Measurements from ENCODE around the gene FAM78B. TPM values are rescaled to one million over a fixed set of nuclear protein-coding genes. Genes with fewer than 3 reads are reported as not detected.

The FAM78B gene
- total and polyA plus RNA-seq, 2 of the 8 experiments (the other 6 are each of a cell fraction or from before 2014, with no cell fraction given): 2.3 to 3.6 TPM

GRCh38 chr1:166151804-166152203 is 15.0 kb downstream of the FAM78B start:
- CTCF ChIA-PET (ENCODE audit: partially characterized antibody): interaction anchor here (0.6 to 2.1 kb wide), 8 partner anchors 10 to 282 kb away, joined by 3 to 8 read pairs (median 4); partner anchors contain the start of gene FAM78B
- H2BK5ac ChIP-seq (ENCODE audit: low read depth, low read length): no peak overlapping the region
- no peaks in the 10 kb centered on the region for H3K23me2 ChIP-seq (ENCODE audit: low read depth, low read length)
- H3K79me2 ChIP-seq (ENCODE audit: control insufficient read depth in 1 of 2, insufficient read depth in 2 of 2, low read length in 2 of 2): no peaks in the 10 kb centered on the region; a peak in 1 of 4 replicates
- FAIRE-seq: no peak
- no peak overlapping the region for H3K4ac ChIP-seq (replicated peaks; ENCODE audit: insufficient read length, low read depth, low read length)
- H3K18ac ChIP-seq (ENCODE audit: extremely low read depth, low read length): no peak overlapping the region
- H4K5ac ChIP-seq (ENCODE audit: insufficient read length, low read depth, low read length): no peak overlapping the region
- H3K9me3 ChIP-seq (ENCODE audit: insufficient read depth in 2 of 2, low read depth in 1 of 2, low read length in 1 of 2): no peaks in the 10 kb centered on the region
- no peaks in the 10 kb centered on the region for H3K27me3 ChIP-seq (replicated peaks in 1 of 4; ENCODE audit: control insufficient read depth in 3 of 4, extremely low read depth in 1 of 4, insufficient read depth in 3 of 4, low read length in 3 of 4)
- no peak overlapping the region for H3K56ac ChIP-seq (replicated peaks; ENCODE audit: insufficient read length, low read depth, low read length)
- no peaks in the 10 kb centered on the region for H3K79me1 ChIP-seq (ENCODE audit: low read depth, low read length)
- no peaks in the 10 kb centered on the region for H3K36me3 ChIP-seq (ENCODE audit: control insufficient read depth in 2 of 4, insufficient read depth in 4 of 4, low read length in 3 of 4)
- H2BK12ac ChIP-seq (ENCODE audit: low read depth, low read length): no peak overlapping the region
- 95% methylated on average over 5 of the region's 5 CpGs; no CpG with 5 or more reads in 1 of the 2 experiments for WGBS, 2 experiments (ENCODE audit: extremely low coverage in 1 of 2, insufficient coverage in 1 of 2, insufficient read length in 1 of 2, insufficient replicate concordance in 2 of 2, low coverage in 1 of 2, low lambda C conversion rate in 2 of 2, missing lambda C conversion rate in 1 of 2)
- H2BK120ac ChIP-seq (replicated peaks; ENCODE audit: low read depth, low read length): no peak overlapping the region
- POLR2A ChIA-PET (ENCODE audit: partially characterized antibody): no interaction called here
- H4K91ac ChIP-seq (replicated peaks; ENCODE audit: insufficient read length, low read length): no peak overlapping the region
- no peaks in the 10 kb centered on the region for H4K20me1 ChIP-seq (replicated peaks in 1 of 2; ENCODE audit: control insufficient read depth in 1 of 2, insufficient read depth in 2 of 2, low read length in 2 of 2)
- no peaks in the 10 kb centered on the region for H3K4me1 ChIP-seq (replicated peaks in 1 of 4; ENCODE audit: control insufficient read depth in 3 of 4, insufficient read depth in 4 of 4, low read length in 3 of 4)
- no peak overlapping the region for H3K9ac ChIP-seq (replicated peaks in 1 of 4; ENCODE audit: extremely low read depth in 1 of 4, low read depth in 3 of 4, low read length in 3 of 4)
- DNase-seq (ENCODE audit: low read depth in 1 of 2, low spot score in 2 of 2): no peak
- H4K8ac ChIP-seq (ENCODE audit: extremely low read depth, insufficient read depth, low read length): no peak overlapping the region
- H3K4me2 ChIP-seq (ENCODE audit: insufficient read depth in 1 of 2, low read depth in 2 of 2, low read length in 2 of 2): no peak overlapping the region
- no peak overlapping the region for H3K23ac ChIP-seq (ENCODE audit: insufficient read length)
- H3K4me3 ChIP-seq (ENCODE audit: extremely low read depth in 1 of 4, insufficient read depth in 2 of 4, low read depth in 3 of 4, low read length in 4 of 4): no peak overlapping the region
- no peak overlapping the region for H2BK20ac ChIP-seq (ENCODE audit: low read length)
- H3K27ac ChIP-seq (ENCODE audit: low read depth, low read length): no peak overlapping the region
- no peak overlapping the region for H3K14ac ChIP-seq (ENCODE audit: insufficient read length)
- no peak overlapping the region for H2BK15ac ChIP-seq (ENCODE audit: low read length)
- H2AK5ac ChIP-seq (ENCODE audit: low read depth, low read length): no peak overlapping the region
- TF ChIP-seq CEBPB (IDR thresholded peaks at IDR 0.05; ENCODE audit: low read depth, low read length): peak; percentile 78; the same call in 1 of the 2 replicates
- TF ChIP-seq RFX5 (IDR thresholded peaks at IDR 0.05; ENCODE audit: borderline replicate concordance, low read depth, low read length): no peak
- H2AFZ ChIP-seq (ENCODE audit: low read length): no peak overlapping the region
